OCI-LY3 (cell line): Measurements from ENCODE around the gene IFFO2.

Experiments
- H2AFZ ChIP-seq: fragments of 200-600, 300-600 bp; shearing (Covaris generic); 2 replicates; pipeline ENCODE4 v1.6.0; 2014; ENCODE audit warnings: antibody characterized with exemption, low read depth, low read length
- H3K27ac ChIP-seq: fragments of 200-600, 300-600 bp; sonication (generic); 2 replicates; pipeline ENCODE4 v1.5.1; 2014; ENCODE audit warnings: mild to moderate bottlenecking, low read length, moderate library complexity, mixed read lengths
- H3K27me3 ChIP-seq: fragments of 200-600, 300-600 bp; sonication (generic); 2 replicates; pipeline ENCODE4 v1.6.1; 2014; ENCODE audit warnings: low read depth, low read length, mixed read lengths
- H3K36me3 ChIP-seq: fragments of 200-600, 300-600 bp; sonication (generic); replicated peaks from 2 replicates; pipeline ENCODE3; 2014; ENCODE audit warnings: low read depth, low read length, mixed read lengths
- H3K4me1 ChIP-seq: fragments of 300-600, 200-600 bp; sonication (generic); 2 replicates; pipeline ENCODE4 v1.6.1; 2014; ENCODE audit warnings: low read length, mixed read lengths
- H3K4me2 ChIP-seq: fragments of 200-600, 300-600 bp; sonication (generic); 2 replicates; pipeline ENCODE4 v1.6.1; 2014; ENCODE audit warnings: low read length, mixed read lengths
- H3K4me3 ChIP-seq: fragments of 300-600, 200-600 bp; sonication (generic); 2 replicates; pipeline ENCODE4 v1.5.1; 2014; ENCODE audit warnings: antibody characterized with exemption, mild to moderate bottlenecking, low read length, moderate library complexity
- H3K79me2 ChIP-seq: fragments of 300-600, 200-600 bp; shearing (Covaris generic); 2 replicates; pipeline ENCODE4 v1.6.1; 2014; ENCODE audit warnings: mild to moderate bottlenecking, low read length, mixed read lengths
- H3K9ac ChIP-seq: fragments of 300-600, 200-600 bp; shearing (Covaris generic); 2 replicates; pipeline ENCODE4 v1.6.0; 2014; ENCODE audit warnings: mild to moderate bottlenecking, low read length, moderate library complexity
- H3K9me3 ChIP-seq: fragments of 200-600, 300-600 bp; shearing (Covaris generic); 2 replicates; pipeline ENCODE4 v1.6.1; 2014; ENCODE audit warnings: low read length, mixed read lengths; ENCODE audit not compliant: insufficient read depth
- H4K20me1 ChIP-seq: fragments of 200-600, 300-600 bp; sonication (generic); 2 replicates; pipeline ENCODE4 v1.6.1; 2016; ENCODE audit warnings: low read length, mixed read lengths; ENCODE audit not compliant: insufficient read depth
- CTCF ChIP-seq: fragments of 200-600, 300-600 bp; sonication (generic); IDR thresholded peaks from 2 replicates; pipeline ENCODE4 v1.5.1; 2014; ENCODE audit warnings: antibody characterized with exemption, low read length, low read depth
- EZH2phosphoT487 ChIP-seq: fragments of 200-600 bp; shearing (Covaris generic); IDR thresholded peaks from 2 replicates; pipeline ENCODE4 v1.6.1; 2018; ENCODE audit warnings: antibody characterized with exemption, mixed run types, low read depth

The IFFO2 gene

GRCh38 chr1:18928985-18929384, 27.5 kb downstream of the IFFO2 start:
- Histone ChIP-seq H3K9ac (no peak overlapping the region), H3K27ac (no peak overlapping the region), H3K9me3 (no peaks in the 10 kb centered on the region), H3K4me1 (peaks cover 24% of the 10 kb centered on the region), H3K4me2 (no peak overlapping the region), H3K79me2 (no peaks in the 10 kb centered on the region), H3K36me3 (no peaks in the 10 kb centered on the region), H3K27me3 (peaks cover 19% of the 10 kb centered on the region; the same call in 1 of the 2 replicates), H3K4me3 (no peak overlapping the region), H2AFZ (no peak overlapping the region), H4K20me1 (no peaks in the 10 kb centered on the region)
- TF ChIP-seq EZH2phosphoT487 = no peak
- no peak for TF ChIP-seq CTCF

GRCh38 chr1:18928406-18928805, 28.1 kb downstream of the IFFO2 start:
- Histone ChIP-seq H3K4me2 (peak overlapping the region; percentile 91; the same call in 1 of the 2 replicates), H4K20me1 (no peaks in the 10 kb centered on the region), H3K9me3 (no peaks in the 10 kb centered on the region), H3K27ac (no peak overlapping the region), H3K79me2 (no peaks in the 10 kb centered on the region), H3K4me3 (no peak overlapping the region), H3K27me3 (peaks cover 23% of the 10 kb centered on the region; the same call in 1 of the 2 replicates), H3K4me1 (peaks cover 28% of the 10 kb centered on the region), H3K9ac (no peak overlapping the region), H2AFZ (no peak overlapping the region), H3K36me3 (no peaks in the 10 kb centered on the region)
- TF ChIP-seq CTCF (no peak), EZH2phosphoT487 (no peak)

GRCh38 chr1:18927654-18928272, 28.7 kb downstream of the IFFO2 start:
- H3K79me2 ChIP-seq = no peaks in the 10 kb centered on the region
- H3K36me3 ChIP-seq = no peaks in the 10 kb centered on the region
- no peak overlapping the region for H2AFZ ChIP-seq
- 0 out of 2 replicates have a peak overlapping the region, but pooled peaks have one; percentile 53 for H3K27ac ChIP-seq
- H3K4me3 ChIP-seq = peak overlapping the region; percentile 52
- H3K4me2 ChIP-seq = peak overlapping the region; percentile 91
- peaks cover 33% of the 10 kb centered on the region for H3K4me1 ChIP-seq
- H4K20me1 ChIP-seq = no peaks in the 10 kb centered on the region
- H3K27me3 ChIP-seq = peaks cover 27% of the 10 kb centered on the region; the same call in 1 of the 2 replicates
- H3K9me3 ChIP-seq = no peaks in the 10 kb centered on the region
- H3K9ac ChIP-seq = peak overlapping the region; percentile 59; the same call in 1 of the 2 replicates
- TF ChIP-seq EZH2phosphoT487 (no peak), CTCF (no peak)

- peak overlapping the region; percentile 52 for H3K4me3 ChIP-seq
- H3K4me2 ChIP-seq = peak overlapping the region; percentile 91
Observed at GRCh38 chr1:18927082-18927653, 29.3 kb downstream of the IFFO2 start.

More at GRCh38 chr1:18927082-18927653, 29.3 kb downstream of the IFFO2 start:
- Histone ChIP-seq H3K4me1 (peaks cover 33% of the 10 kb centered on the region), H2AFZ (no peak overlapping the region), H4K20me1 (no peaks in the 10 kb centered on the region), H3K27ac (peak overlapping the region; percentile 53), H3K36me3 (no peaks in the 10 kb centered on the region), H3K9ac (peak overlapping the region; percentile 59), H3K9me3 (no peaks in the 10 kb centered on the region), H3K27me3 (peaks cover 27% of the 10 kb centered on the region; the same call in 1 of the 2 replicates), H3K79me2 (no peaks in the 10 kb centered on the region)
- no peak for TF ChIP-seq CTCF
- no peak for TF ChIP-seq EZH2phosphoT487
